Fibroblast of upper back skin (primary cell): ENCODE data around the gene OR4C13.
"Not testable (repeated sequence)": the region's sequence is repeated elsewhere in the genome, so short reads cannot be mapped to it uniquely, and the experiment has no call there.

Experiments used
- DNase-seq: peaks from one replicate; pipeline ENCODE4 v3.0.0-alpha.2; 2013

OR4C13 gene

GRCh38 chr11:49952091-49952490 is at the start of gene OR4C13:
Gene OR4C13 (plus strand): TSS chr11:49952391. CDS start chr11:49952423, 32 bp downstream.
- DNase-seq, result no peak

DNA sequence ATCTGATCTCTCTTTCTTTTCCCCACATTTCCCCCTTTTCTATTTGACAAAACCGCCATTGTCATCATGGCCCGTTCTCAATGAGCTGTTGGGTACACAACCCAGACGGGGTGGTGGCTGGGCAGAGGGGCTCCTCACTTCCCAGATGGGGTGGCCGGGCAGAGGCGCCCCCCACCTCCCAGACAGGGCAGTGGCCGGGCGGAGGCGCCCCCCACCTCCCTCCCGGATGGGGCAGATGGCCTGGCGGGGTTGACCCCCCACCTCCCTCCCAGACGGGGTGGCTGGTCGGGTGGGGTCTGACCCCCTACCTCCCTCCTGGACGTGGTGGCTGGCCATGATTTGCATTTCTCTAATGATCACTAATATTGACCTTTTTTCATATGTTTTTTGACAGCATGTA is 40.7 kb upstream of the OR4C13 start:
- DNase-seq, result not testable (repeated sequence)

GRCh38 chr11:49948701-49949100 is 3.5 kb upstream of the OR4C13 start:
- not testable (repeated sequence) for DNase-seq

- not testable (repeated sequence) for DNase-seq
Observed at GRCh38 chr11:49973439-49973838, 21.2 kb downstream of the OR4C13 start.

DNA sequence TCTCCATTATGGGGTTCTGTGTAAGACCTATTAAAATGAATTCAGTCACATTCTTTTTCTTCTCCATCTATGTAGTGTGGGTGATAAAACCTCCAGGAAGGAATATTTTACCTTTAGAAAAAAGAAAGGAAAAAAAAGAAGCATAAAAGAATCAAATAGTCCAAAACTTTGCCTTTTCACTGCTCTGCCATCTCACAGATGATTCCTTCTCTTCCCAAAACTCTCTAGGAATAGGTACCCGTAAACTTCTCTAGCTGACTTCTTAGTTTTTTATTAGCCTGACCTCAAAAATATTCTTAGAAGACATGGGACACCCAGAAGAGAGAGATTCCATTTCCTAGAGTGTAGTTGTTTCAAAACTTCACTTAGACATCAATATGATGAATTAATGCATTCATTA is 30.2 kb downstream of the OR4C13 start, which contains the start of gene OR4C12:
Gene OR4C12, minus strand, starts transcription at position 101 of the 400 bp plus-strand sequence. Its CDS starts 34 bp downstream, at position 67.
- not testable (repeated sequence) for DNase-seq

- peak; percentile 8 for DNase-seq
Observed at GRCh38 chr11:49995565-49995964, 43.4 kb downstream of the OR4C13 start.
